A549 treated with dexamethasone at 1 μM for 4 hours (cell line): ENCODE data around the gene TRMT13. TPM values are rescaled to one million over a fixed set of nuclear protein-coding genes. Genes with fewer than 3 reads are reported as not detected.

ENCODE experiments used
- total RNA-seq: library from RNA; stranded (reverse); fragments of 200-300 nt; extraction: Qiagen RNA extraction; gene quantifications from 5 replicates; pipeline ENCODE4 v1.2.3, GENCODE V29; 2022

Gene TRMT13, protein sequence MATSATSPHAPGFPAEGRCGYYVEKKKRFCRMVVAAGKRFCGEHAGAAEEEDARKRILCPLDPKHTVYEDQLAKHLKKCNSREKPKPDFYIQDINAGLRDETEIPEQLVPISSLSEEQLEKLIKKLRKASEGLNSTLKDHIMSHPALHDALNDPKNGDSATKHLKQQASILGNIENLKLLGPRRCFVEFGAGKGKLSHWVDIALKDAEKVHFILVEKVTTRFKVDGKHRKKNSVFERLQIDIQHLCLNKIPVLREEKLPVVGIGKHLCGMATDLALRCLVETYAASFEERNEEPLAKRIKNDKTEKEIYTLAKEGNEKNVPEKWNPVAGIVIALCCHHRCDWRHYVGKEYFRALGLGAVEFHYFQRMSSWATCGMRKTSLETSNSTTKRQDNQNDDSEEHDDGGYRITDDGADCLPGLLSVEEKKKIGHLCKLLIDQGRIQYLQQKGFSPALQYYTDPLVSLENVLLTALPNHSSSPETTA
- total RNA-seq: 5.1 to 7.5 TPM (median 6.9 TPM) in 5 replicates

DNA sequence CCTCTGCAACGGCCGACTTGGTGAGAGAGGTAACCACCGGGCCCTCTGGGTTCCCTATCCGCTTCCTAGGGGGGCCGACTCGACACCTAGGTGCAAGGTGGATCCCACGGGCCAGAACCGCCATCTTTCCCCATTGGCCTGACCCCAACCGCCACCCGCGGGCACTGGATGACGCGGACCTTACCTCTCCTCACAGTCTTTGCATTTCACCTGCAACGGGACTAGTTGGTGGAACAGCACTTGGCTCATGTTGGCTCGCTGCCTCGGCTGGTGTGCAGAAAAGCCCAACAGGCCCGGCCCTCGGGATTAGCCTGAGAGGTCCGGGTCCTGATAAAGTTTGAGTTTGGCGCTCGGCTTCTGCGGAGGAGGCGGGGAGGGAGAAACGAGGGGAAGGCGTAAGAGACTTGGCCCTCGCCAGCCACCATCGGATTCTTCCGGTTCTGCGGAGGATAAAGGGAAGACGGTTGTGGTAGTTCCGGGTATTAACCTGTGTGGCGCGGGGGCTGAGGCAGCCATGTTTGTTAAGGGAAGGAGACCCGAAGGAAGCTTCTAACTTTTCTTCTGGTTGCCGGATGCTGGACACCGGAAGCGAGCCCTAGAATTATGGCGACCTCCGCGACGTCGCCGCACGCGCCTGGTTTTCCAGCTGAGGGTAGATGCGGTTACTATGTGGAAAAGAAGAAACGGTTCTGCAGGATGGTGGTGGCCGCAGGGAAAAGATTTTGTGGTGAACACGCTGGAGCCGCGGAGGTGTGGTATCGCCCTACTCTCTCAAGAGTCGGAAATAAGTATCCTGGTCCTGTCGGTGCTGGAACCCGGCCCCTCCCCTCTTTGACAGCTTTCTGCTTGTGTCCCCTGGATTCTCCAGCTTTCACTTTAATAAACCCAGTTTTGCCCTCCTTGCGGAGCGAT lies at the start of gene TRMT13, which contains the start of gene SASS6:
Gene TRMT13 (plus strand): TSS at position 598 of the 912 bp plus-strand sequence. CDS start 6 bp downstream, at position 604.
Gene SASS6 (minus strand): TSS at position 365 of the 912 bp plus-strand sequence. CDS start 116 bp downstream, at position 249.

DNA sequence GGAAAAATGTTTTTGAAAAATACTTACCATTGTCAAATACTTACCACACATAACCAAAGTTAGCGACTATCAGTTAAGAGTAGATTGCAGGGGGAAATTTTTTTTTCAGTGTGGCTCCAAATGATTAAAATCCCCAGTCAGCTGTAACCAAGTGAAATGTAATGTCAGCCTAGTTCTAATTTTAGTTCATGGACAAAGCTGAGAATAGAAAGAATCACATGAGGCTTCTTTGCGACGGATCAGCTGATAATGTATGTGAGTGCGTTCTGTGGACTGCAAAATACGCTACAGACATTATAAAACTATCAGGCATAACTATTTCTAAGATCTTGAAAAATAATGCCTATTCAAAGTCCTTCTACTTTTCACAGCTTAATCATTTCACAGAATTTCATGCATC lies 45.1 kb downstream of the TRMT13 start, which contains the start of gene LRRC39:
Gene LRRC39 (minus strand): TSS at position 166 of the 400 bp plus-strand sequence. CDS start 9,740 bp downstream, outside the sequence.

Other genes starting within 250 kb of the TRMT13 start
- gene SLC35A3, start 163.2 kb upstream of the TRMT13 start, total RNA-seq: 8.7 to 14.0 TPM (median 10.5 TPM) in 5 replicates
- 3.3 to 5.2 TPM (median 4.3 TPM) in 5 replicates for gene SASS6, start 233 bp upstream of the TRMT13 start, total RNA-seq
- gene LRRC39, start 45.1 kb downstream of the TRMT13 start, total RNA-seq: 0.08 to 0.16 TPM (median 0.11 TPM) in 5 replicates
- 2.7 to 4.7 TPM (median 3.9 TPM) in 5 replicates for gene DBT, start 116.7 kb downstream of the TRMT13 start, total RNA-seq
- gene RTCA, start 133.1 kb downstream of the TRMT13 start, total RNA-seq: 21.6 to 24.4 TPM (median 23.2 TPM) in 5 replicates
- gene CDC14A, start 219.3 kb downstream of the TRMT13 start, total RNA-seq: 2.1 to 3.7 TPM (median 2.8 TPM) in 5 replicates